HepG2 (cell line): ENCODE measurements around the gene DNAJC18. TPM values are rescaled to one million over a fixed set of nuclear protein-coding genes. Genes with fewer than 3 reads are reported as not detected.

Experiments used
- ATAC-seq: fragments of 200-7000 bp; cut with Tn5 transposase; 3 replicates; pipeline ENCODE4 v1.9.1; 2020; ENCODE audit warnings: mild to moderate bottlenecking, moderate library complexity
- BruUV-seq: library from RNA; stranded (reverse); fragments of 400-500 nt; replicated peaks from 2 replicates; lab custom pipeline; 2021; lab: Mats Ljungman, UMichigan
- CTCF ChIA-PET: fragments of 300-600 bp; formaldehyde crosslinking; extraction: SDS; loops from one replicate; lab custom pipeline; 2021; ENCODE audit warnings: low total read pairs, inconsistent platforms, low intra/inter-chr PET ratio; lab: Yijun Ruan, JAX
- POLR2A ChIA-PET: fragments of 350-600 bp; sonication (Branson Sonifier 250); formaldehyde crosslinking; loops from one replicate; lab custom pipeline; 2020; ENCODE audit warnings: antibody characterized with exemption, inconsistent platforms; lab: Yijun Ruan, JAX
- DNase-seq: peaks from one replicate; pipeline ENCODE4 v3.0.0-alpha.2; 2015; ENCODE audit warnings: low spot score
- FAIRE-seq: peaks from 3 replicates; lab custom pipeline; 2011; peaks lifted over from hg19 to GRCh38; lab: Jason Lieb, UNC
- H2AFZ ChIP-seq: one replicate; pipeline ENCODE4 v1.6.1; 2011; ENCODE audit warnings: low read length, inconsistent platforms
- H3K27ac ChIP-seq: fragments of 300-600 bp; 3 replicates; pipeline ENCODE4 v1.8.0; 2011; ENCODE audit warnings: mixed run types, mild to moderate bottlenecking, mixed read lengths, low read length, inconsistent platforms; ENCODE audit not compliant: insufficient read depth; ENCODE audit errors: extremely low read length
- H3K27me3 ChIP-seq, 2 experiments: fragments of 200-600 bp in 1 of 2; 2 replicates in 1 of 2; 3 replicates in 1 of 2; pipeline versions ENCODE4 v1.6.0 to v1.8.0; 2011; ENCODE audit warnings: low read length in 2 of 2, mild to moderate bottlenecking in 2 of 2, moderate library complexity in 2 of 2, inconsistent platforms in 1 of 2; ENCODE audit not compliant: insufficient read depth in 2 of 2, control insufficient read depth in 1 of 2
- H3K36me3 ChIP-seq, 2 experiments: fragments of 200-600 bp in 1 of 2; replicated peaks in 1 of 2; 2 replicates in 1 of 2; 3 replicates in 1 of 2; pipeline versions ENCODE4 v1.5.1 to v1.8.0; 2011; ENCODE audit warnings: low read length in 2 of 2, inconsistent platforms in 1 of 2; ENCODE audit not compliant: insufficient read depth in 2 of 2, control insufficient read depth in 1 of 2
- H3K4me1 ChIP-seq: 2 replicates; pipeline ENCODE4 v1.5.1; 2012; ENCODE audit warnings: low read length, inconsistent platforms; ENCODE audit not compliant: insufficient read depth
- H3K4me2 ChIP-seq: 2 replicates; pipeline ENCODE4 v1.6.0; 2011; ENCODE audit warnings: low read depth, low read length, inconsistent platforms
- H3K4me3 ChIP-seq, 3 experiments: fragments of 200-600 bp in 1 of 3; sonication (generic), shearing (Covaris generic) in 1 of 3; replicated peaks in 1 of 3; 2 replicates each; pipeline ENCODE4 v1.5.1; 2011 to 2016; ENCODE audit warnings: low read length in 3 of 3, inconsistent platforms in 2 of 3, low read depth in 2 of 3, mild to moderate bottlenecking in 2 of 3, control low read depth in 1 of 3, mixed read lengths in 1 of 3; ENCODE audit not compliant: insufficient read depth in 1 of 3
- H3K79me2 ChIP-seq: one replicate; pipeline ENCODE4 v1.6.1; 2011; ENCODE audit warnings: low read length, inconsistent platforms; ENCODE audit not compliant: insufficient read depth
- H3K9ac ChIP-seq: 2 replicates; pipeline ENCODE4 v1.6.0; 2011; ENCODE audit warnings: mild to moderate bottlenecking, low read depth, low read length, inconsistent platforms; ENCODE audit not compliant: insufficient read depth
- H3K9me3 ChIP-seq: 2 replicates; pipeline ENCODE4 v1.5.1; 2012; ENCODE audit warnings: mild to moderate bottlenecking, low read length
- H4K20me1 ChIP-seq: 2 replicates; pipeline ENCODE4 v1.6.0; 2011; ENCODE audit warnings: inconsistent platforms, mild to moderate bottlenecking, low read length, moderate library complexity; ENCODE audit not compliant: insufficient read depth
- E2F1 ChIP-seq: sonication (generic); formaldehyde crosslinking; IDR thresholded peaks from 2 replicates; pipeline ENCODE4 v1.5.0; 2020; ENCODE audit warnings: missing genetic modification reagents
- MIER2 ChIP-seq: IDR thresholded peaks from 2 replicates; pipeline ENCODE4 v1.6.1; 2016; ENCODE audit warnings: missing biosample characterization, missing genetic modification reagents
- ZBTB3 ChIP-seq: sonication (generic); formaldehyde crosslinking; IDR thresholded peaks from 2 replicates; pipeline ENCODE4 v1.4.0; 2020; ENCODE audit warnings: low read depth, mild to moderate bottlenecking, moderate library complexity, missing genetic modification reagents, borderline replicate concordance
- ZBTB37 ChIP-seq: sonication (generic); formaldehyde crosslinking; IDR thresholded peaks from 2 replicates; pipeline ENCODE4 v1.4.0; 2020; ENCODE audit warnings: mild to moderate bottlenecking, missing genetic modification reagents
- ZFP1 ChIP-seq: IDR thresholded peaks from 2 replicates; pipeline ENCODE4 v1.6.1; 2016
- ZNF607 ChIP-seq: sonication (generic); formaldehyde crosslinking; IDR thresholded peaks from 2 replicates; pipeline ENCODE4 v1.5.1; 2020; ENCODE audit warnings: missing genetic modification reagents, mild to moderate bottlenecking, borderline replicate concordance
- WGBS: methylation state at CpG from one replicate; pipeline ENCODE4 v1.1.6; 2017; ENCODE audit warnings: low lambda C conversion rate; 5-methylcytosine and 5-hydroxymethylcytosine counted together
- in situ Hi-C: cut with HindIII; loops from 2 replicates; pipeline ENCODE4 v1.10.0; 2017; ENCODE audit warnings: low pct_unique_long_range_greater_than_20kb; ENCODE audit not compliant: extremely low pct_ligation_motif_present
- intact Hi-C: fragments of 100-400 bp; cut with micrococcal nuclease; formaldehyde crosslinking; loops from one replicate; pipeline ENCODE4 v1.10.0; 2022; ENCODE audit not compliant: unreplicated experiment
- polyA plus RNA-seq, 8 experiments: library from polyadenylated mRNA; depleted of rRNA in 3 of 8; stranded (reverse) in 7 of 8; unstranded in 1 of 8; fragments of >200 nt; fragmentation: Illumina TruSeq in 4 of 8; extraction: Trizol in 4 of 8; gene quantifications; 2 replicates each; pipeline versions ENCODE4 v1.2.1 to v1.2.3, GENCODE V29; 2011 to 2016; ENCODE audit warnings: low read depth in 4 of 8, missing spikeins in 1 of 8, mixed read lengths in 1 of 8; ENCODE audit not compliant: insufficient read depth in 1 of 8
- total RNA-seq, 5 experiments: library from RNA; depleted of rRNA; stranded (reverse); fragments of >200 nt; fragmentation: Illumina TruSeq; extraction: Trizol; gene quantifications; 2 replicates each; pipeline ENCODE4 v1.2.3, GENCODE V29; 2016; ENCODE audit warnings: low read depth in 1 of 5

DNAJC18 gene
- total and polyA plus RNA-seq, 2 of the 13 experiments (the other 11 are each of a cell fraction or from before 2014, with no cell fraction given) = 6.5 to 6.6 TPM

- no peak for TF ChIP-seq ZBTB37
These were observed 7.6 kb downstream of the DNAJC18 start (continued) for GRCh38 chr5:139431706-139432105.

- H3K27me3 ChIP-seq = no peaks in the 10 kb centered on the region
- no peaks in the 10 kb centered on the region for H3K4me1 ChIP-seq
- POLR2A ChIA-PET = interaction anchor here (1.3 to 1.7 kb wide), 2 partner anchors 9 to 73 kb away, joined by 4 to 5 read pairs; partner anchors contain the start of gene DNAJC18
- FAIRE-seq (no peak), DNase-seq (no peak), ATAC-seq (no peak)
- H3K79me2 ChIP-seq = no peaks in the 10 kb centered on the region
- H4K20me1 ChIP-seq = no peaks in the 10 kb centered on the region
- no peak overlapping the region for H2AFZ ChIP-seq
- 84% methylated on average over 2 of the region's 2 CpGs for WGBS
- H3K9ac ChIP-seq = no peak overlapping the region
- CTCF ChIA-PET = no interaction called here
- no peak overlapping the region for H3K4me3 ChIP-seq
- no peaks in the 10 kb centered on the region for H3K9me3 ChIP-seq
- intact Hi-C loops (loop anchor here (10.0 kb wide), 1 partner anchor 315 kb away; no protein-coding TSS in a partner anchor), in situ Hi-C loops (no loop called here)
- BruUV-seq = no TSS peak
- no peak overlapping the region for H3K4me2 ChIP-seq
- H3K36me3 ChIP-seq = peaks cover 0 to 3% of the 10 kb centered on the region in 2 experiments; a peak in 1 of 5 replicates
- no peak overlapping the region for H3K27ac ChIP-seq
- no peak for TF ChIP-seq ZNF607 (CRISPR knock-in tag)
- no peak for TF ChIP-seq ZBTB3 (CRISPR knock-in tag)
- no peak for TF ChIP-seq ZFP1 (CRISPR knock-in tag)
- no peak for TF ChIP-seq E2F1
- TF ChIP-seq MIER2 (CRISPR knock-in tag) = no peak
These were observed 9.3 kb downstream of the DNAJC18 start for GRCh38 chr5:139430015-139430414.
